Keratinocyte (primary cell): ENCODE measurements around the gene PCP2. TPM values are rescaled to one million over a fixed set of nuclear protein-coding genes. Genes with fewer than 3 reads are reported as not detected.

ENCODE experiments used
- DNase-seq: peaks from one replicate; pipeline ENCODE4 v3.0.0-alpha.2; 2011; ENCODE audit warnings: low read depth, missing footprints, low spot score
- FAIRE-seq: peaks from 2 replicates; lab custom pipeline; 2011; peaks lifted over from hg19 to GRCh38; lab: Jason Lieb, UNC
- H2AFZ ChIP-seq: 2 replicates; pipeline ENCODE4 v1.6.0; 2012; ENCODE audit warnings: low read length, control low read depth, inconsistent platforms; ENCODE audit not compliant: control insufficient read depth
- H3K27ac ChIP-seq: 2 replicates; pipeline ENCODE4 v1.5.1; 2011; ENCODE audit warnings: low read length; ENCODE audit not compliant: control insufficient read depth, insufficient read depth
- H3K27me3 ChIP-seq: 3 replicates; pipeline ENCODE4 v1.6.0; 2011; ENCODE audit warnings: low read length; ENCODE audit not compliant: control insufficient read depth, insufficient read depth; ENCODE audit errors: extremely low read depth
- H3K36me3 ChIP-seq, 2 experiments: 2 replicates in 1 of 2; 3 replicates in 1 of 2; pipeline ENCODE4 v1.5.1; 2011; ENCODE audit warnings: low read length in 2 of 2, mild to moderate bottlenecking in 1 of 2; ENCODE audit not compliant: control insufficient read depth in 2 of 2, insufficient read depth in 2 of 2; ENCODE audit errors: extremely low read depth in 1 of 2
- H3K4me1 ChIP-seq: 3 replicates; pipeline ENCODE4 v1.5.1; 2011; ENCODE audit warnings: low read length; ENCODE audit not compliant: control insufficient read depth, insufficient read depth; ENCODE audit errors: extremely low read depth
- H3K4me2 ChIP-seq: 3 replicates; pipeline ENCODE4 v1.6.0; 2011; ENCODE audit warnings: low read depth, low read length; ENCODE audit not compliant: control insufficient read depth, insufficient read depth; ENCODE audit errors: extremely low read depth
- H3K4me3 ChIP-seq, 3 experiments: fragments of 200-600 bp in 1 of 3; sonication (generic) in 1 of 3; 2 replicates in 2 of 3; 3 replicates in 1 of 3; pipeline ENCODE4 v1.5.1; 2011 to 2016; ENCODE audit warnings: low read length in 3 of 3, mild to moderate bottlenecking in 3 of 3, control low read depth in 2 of 3, inconsistent platforms in 1 of 3, low read depth in 1 of 3, mixed read lengths in 1 of 3, mixed run types in 1 of 3, moderate library complexity in 1 of 3; ENCODE audit not compliant: control insufficient read depth in 2 of 3, insufficient read depth in 2 of 3; ENCODE audit errors: extremely low read depth in 1 of 3
- H3K79me2 ChIP-seq: 2 replicates; pipeline ENCODE4 v1.6.0; 2012; ENCODE audit warnings: low read length; ENCODE audit not compliant: control insufficient read depth, insufficient read depth
- H3K9ac ChIP-seq: 3 replicates; pipeline ENCODE4 v1.6.0; 2011; ENCODE audit warnings: low read length; ENCODE audit not compliant: control insufficient read depth, insufficient read depth; ENCODE audit errors: extremely low read depth
- H3K9me1 ChIP-seq: 3 replicates; pipeline ENCODE4 v1.6.0; 2011; ENCODE audit warnings: low read length; ENCODE audit not compliant: control insufficient read depth, insufficient read depth; ENCODE audit errors: extremely low read depth
- H3K9me3 ChIP-seq: 2 replicates; pipeline ENCODE4 v1.5.1; 2012; ENCODE audit warnings: low read depth, low read length; ENCODE audit not compliant: control insufficient read depth
- H4K20me1 ChIP-seq: 3 replicates; pipeline ENCODE4 v1.6.0; 2011; ENCODE audit warnings: low read length; ENCODE audit not compliant: control insufficient read depth, insufficient read depth; ENCODE audit errors: extremely low read depth
- EZH2 ChIP-seq: IDR thresholded peaks from one replicate; pipeline ENCODE4 v1.6.1; 2012; ENCODE audit warnings: inconsistent platforms, mild to moderate bottlenecking, low read length, moderate library complexity
- dilution Hi-C: fragments of 300-500 bp; cut with MboI; formaldehyde crosslinking; loops from one replicate; pipeline ENCODE4 v1.7.0; 2020; ENCODE audit warnings: low sequenced_read_pairs; ENCODE audit not compliant: extremely low pct_ligation_motif_present
- polyA plus RNA-seq, 5 experiments: library from polyadenylated mRNA; depleted of rRNA in 3 of 5; stranded (reverse) in 3 of 5; stranded (forward) in 1 of 5; unstranded in 1 of 5; fragments of >200 nt; gene quantifications; 1 replicate in 1 of 5; 2 replicates in 3 of 5; 3 replicates in 1 of 5; pipeline versions ENCODE4 v1.2.1 to v1.2.3, GENCODE V29; 2011 to 2012; ENCODE audit warnings: missing spikeins in 2 of 5, low read depth in 1 of 5, low replicate concordance in 1 of 5
- TF ChIP-seq, protein P1 (sequence below), 3 experiments: IDR thresholded peaks in 1 of 3; conservative IDR thresholded peaks in 1 of 3; optimal IDR thresholded peaks in 1 of 3; 2 replicates in 2 of 3; 3 replicates in 1 of 3; pipeline versions ENCODE3 to v1.5.1; 2011; ENCODE audit warnings: low read length in 3 of 3, mild to moderate bottlenecking in 3 of 3, moderate library complexity in 2 of 3, control low read depth in 1 of 3, inconsistent platforms in 1 of 3; ENCODE audit not compliant: insufficient read depth in 2 of 3; ENCODE audit errors: extremely low read depth in 1 of 3

The PCP2 gene
- polyA plus RNA-seq, 1 donor (not counting 4 experiments of a cell fraction or from before 2014, with no cell fraction given), result not detected

DNA sequence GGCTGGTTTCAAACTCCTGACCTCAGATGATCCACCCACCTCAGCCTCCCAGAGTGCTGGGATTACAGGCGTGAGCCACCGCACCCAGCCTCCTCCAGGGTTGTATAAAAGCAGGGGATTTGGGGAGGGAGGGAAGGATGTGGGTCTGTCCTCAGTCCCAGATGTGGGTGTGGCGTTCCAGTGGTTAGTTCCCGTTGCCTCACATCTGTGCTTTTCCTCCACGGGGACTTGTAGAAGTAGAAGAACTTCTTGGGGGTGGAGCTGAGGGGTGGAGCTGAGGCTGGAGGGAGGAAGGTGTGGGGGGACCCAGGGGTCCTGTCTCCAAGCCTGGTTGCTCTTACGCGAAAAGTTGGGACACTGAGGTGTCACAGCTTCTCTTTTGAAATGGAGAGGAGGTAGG is 42.9 kb upstream of the PCP2 start:
- no peak overlapping the region for H2AFZ ChIP-seq
- H3K4me1 ChIP-seq, result peaks cover 3% of the 10 kb centered on the region
- H3K4me3 ChIP-seq, result no peak overlapping the region
- FAIRE-seq (no peak), DNase-seq (no peak)
- H3K27me3 ChIP-seq, result peaks cover 9% of the 10 kb centered on the region
- H3K36me3 ChIP-seq, result no peaks in the 10 kb centered on the region
- no peak overlapping the region for H3K9ac ChIP-seq
- dilution Hi-C loops, result no loop called here
- no peak overlapping the region for H3K27ac ChIP-seq
- no peaks in the 10 kb centered on the region for H4K20me1 ChIP-seq
- no peaks in the 10 kb centered on the region for H3K9me1 ChIP-seq
- no peaks in the 10 kb centered on the region for H3K9me3 ChIP-seq
- H3K4me2 ChIP-seq, result no peak overlapping the region
- TF ChIP-seq EZH2, result no peak
- H3K79me2 ChIP-seq, result peaks cover 6% of the 10 kb centered on the region

DNA sequence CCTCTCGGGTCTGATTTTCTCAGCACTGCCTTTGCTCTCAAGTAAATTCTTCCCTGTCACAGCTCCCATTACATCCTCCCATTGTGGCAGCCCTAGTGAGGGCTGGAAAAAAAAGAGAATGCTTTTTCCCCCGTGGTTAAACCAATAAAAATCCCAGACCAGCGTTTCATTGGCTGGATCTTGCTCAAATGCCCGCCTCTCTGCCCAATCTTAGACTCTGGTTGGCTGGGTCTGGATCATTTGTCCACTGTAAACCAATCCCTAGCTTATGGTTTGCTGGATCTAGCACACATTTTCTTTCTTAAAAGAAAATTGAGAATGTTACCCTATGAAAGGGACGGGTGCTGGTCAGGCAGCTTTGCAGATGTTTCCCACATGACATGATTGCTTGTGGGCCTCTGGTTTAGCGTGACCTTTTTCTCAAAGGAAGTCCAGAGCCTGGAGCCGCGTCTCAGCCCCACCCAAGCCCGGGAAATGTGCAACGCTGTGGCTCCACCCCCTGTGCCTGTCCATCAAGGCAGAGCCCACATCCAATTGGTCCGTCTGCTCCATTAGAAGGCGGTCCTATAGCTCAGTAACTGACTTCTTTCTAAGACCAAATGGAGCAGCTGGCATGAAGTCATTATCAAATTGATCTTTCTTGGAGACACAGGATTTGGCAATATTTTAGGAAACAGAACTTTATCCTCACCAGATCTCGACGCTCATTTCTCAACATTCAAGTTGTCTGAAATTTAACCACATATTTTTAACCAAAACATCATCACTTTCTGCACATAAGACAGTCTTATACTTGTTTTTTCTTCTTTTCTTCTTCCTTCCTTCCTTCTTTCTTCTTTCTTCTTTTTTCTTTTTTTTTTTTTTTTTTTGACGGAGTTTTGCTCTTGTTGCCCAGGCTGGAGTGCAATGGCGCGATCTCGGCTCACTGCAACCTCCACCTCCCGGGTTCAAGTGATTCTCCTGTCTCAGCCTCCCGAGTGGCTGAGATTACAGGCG is 40.8 kb upstream of the PCP2 start:
- H4K20me1 ChIP-seq, result no peaks in the 10 kb centered on the region
- no peaks in the 10 kb centered on the region for H3K4me1 ChIP-seq
- H3K4me2 ChIP-seq, result peak overlapping the region; percentile 7
- DNase-seq (no peak), FAIRE-seq (no peak)
- H3K4me3 ChIP-seq, result no peak overlapping the region
- no peak overlapping the region for H3K9ac ChIP-seq
- H3K27me3 ChIP-seq, result peaks cover 23% of the 10 kb centered on the region
- no peaks in the 10 kb centered on the region for H3K9me3 ChIP-seq
- no peaks in the 10 kb centered on the region for H3K79me2 ChIP-seq
- no peaks in the 10 kb centered on the region for H3K36me3 ChIP-seq
- no peaks in the 10 kb centered on the region for H3K9me1 ChIP-seq
- H3K27ac ChIP-seq, result no peak overlapping the region
- no peak overlapping the region for H2AFZ ChIP-seq
- dilution Hi-C loops, result no loop called here
- TF ChIP-seq EZH2, result no peak
- TF ChIP-seq, protein P1, sequence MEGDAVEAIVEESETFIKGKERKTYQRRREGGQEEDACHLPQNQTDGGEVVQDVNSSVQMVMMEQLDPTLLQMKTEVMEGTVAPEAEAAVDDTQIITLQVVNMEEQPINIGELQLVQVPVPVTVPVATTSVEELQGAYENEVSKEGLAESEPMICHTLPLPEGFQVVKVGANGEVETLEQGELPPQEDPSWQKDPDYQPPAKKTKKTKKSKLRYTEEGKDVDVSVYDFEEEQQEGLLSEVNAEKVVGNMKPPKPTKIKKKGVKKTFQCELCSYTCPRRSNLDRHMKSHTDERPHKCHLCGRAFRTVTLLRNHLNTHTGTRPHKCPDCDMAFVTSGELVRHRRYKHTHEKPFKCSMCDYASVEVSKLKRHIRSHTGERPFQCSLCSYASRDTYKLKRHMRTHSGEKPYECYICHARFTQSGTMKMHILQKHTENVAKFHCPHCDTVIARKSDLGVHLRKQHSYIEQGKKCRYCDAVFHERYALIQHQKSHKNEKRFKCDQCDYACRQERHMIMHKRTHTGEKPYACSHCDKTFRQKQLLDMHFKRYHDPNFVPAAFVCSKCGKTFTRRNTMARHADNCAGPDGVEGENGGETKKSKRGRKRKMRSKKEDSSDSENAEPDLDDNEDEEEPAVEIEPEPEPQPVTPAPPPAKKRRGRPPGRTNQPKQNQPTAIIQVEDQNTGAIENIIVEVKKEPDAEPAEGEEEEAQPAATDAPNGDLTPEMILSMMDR (optimal IDR thresholded peaks at IDR 0.05 in 1 of 3, IDR thresholded peaks at IDR 0.05 in 1 of 3, conservative IDR thresholded peaks at IDR 0.05 in 1 of 3; ENCODE audit: extremely low read depth in 1 of 3, insufficient read depth in 2 of 3, low read length in 3 of 3), result no peak
